ENCODE data around the gene MLLT3. TPM values are rescaled to one million over a fixed set of nuclear protein-coding genes. Genes with fewer than 3 reads are reported as not detected.
"Not testable (repeated sequence)": the region's sequence is repeated elsewhere in the genome, so short reads cannot be mapped to it uniquely, and the experiment has no call there.

The MLLT3 gene
- total RNA-seq, result 37.3 TPM

- peak; percentile 98 for DNase-seq
These were observed at the start of gene MLLT3 for GRCh38 chr9:20622330-20623020. Gene MLLT3 (minus strand): TSS chr9:20622499.

DNA sequence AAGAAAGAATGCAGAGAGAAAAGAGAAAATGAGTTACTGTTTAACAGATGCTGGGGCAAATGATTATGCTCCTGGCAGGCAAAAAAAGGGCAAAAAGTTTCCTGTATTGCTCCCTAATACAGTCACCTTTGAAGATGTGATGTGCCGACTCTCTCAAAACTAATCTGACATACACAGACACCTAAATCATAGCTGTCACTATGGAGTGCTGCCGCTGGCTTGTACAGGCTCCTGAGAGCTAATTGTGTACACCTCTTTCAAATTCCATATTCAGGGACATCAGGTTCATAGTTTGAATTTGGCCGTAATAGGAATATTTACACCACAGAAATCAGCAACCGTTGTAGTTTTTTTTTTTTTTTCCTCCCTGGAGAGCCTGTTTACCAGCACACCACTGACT lies 49.3 kb upstream of the MLLT3 start:
- no peak for DNase-seq

DNA sequence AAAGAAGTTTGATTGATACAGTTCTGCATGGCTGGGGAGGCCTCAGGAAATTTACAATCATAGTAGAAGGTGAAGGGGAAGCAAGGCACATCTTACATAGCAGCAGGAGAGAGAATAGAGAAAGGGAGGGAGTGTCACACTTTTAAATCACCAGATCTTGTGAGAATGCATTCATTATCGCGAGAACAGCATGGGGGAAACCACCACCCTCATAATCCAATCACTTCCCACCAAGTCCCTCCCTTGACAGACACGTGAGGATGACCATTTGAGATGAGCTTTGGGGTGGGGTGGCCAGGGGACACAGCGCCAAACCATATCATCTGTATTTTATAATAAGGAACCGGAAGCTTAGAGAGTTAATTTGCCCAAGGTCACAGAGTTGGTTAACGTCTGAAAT lies 48.1 kb upstream of the MLLT3 start:
- DNase-seq, result no peak

DNA sequence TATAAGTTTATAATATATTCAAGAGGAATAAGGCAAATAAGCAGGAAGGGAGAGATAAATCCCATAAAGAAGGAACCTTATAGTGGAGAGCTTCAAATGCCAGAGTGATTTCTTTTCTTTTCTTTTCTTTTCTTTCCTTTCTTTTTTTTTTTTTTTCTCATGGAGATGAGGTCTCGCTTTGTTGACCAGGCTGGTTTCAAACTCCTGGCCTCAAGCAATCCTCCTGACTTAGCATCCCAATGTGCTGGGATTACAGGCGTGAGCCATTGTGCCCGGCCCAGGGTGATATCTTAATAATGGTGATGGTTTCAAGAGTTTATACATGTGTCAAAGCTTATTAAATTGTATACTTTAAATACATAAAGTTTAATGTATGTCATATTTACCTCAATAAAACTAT lies 42.2 kb upstream of the MLLT3 start:
- DNase-seq, result no peak

DNA sequence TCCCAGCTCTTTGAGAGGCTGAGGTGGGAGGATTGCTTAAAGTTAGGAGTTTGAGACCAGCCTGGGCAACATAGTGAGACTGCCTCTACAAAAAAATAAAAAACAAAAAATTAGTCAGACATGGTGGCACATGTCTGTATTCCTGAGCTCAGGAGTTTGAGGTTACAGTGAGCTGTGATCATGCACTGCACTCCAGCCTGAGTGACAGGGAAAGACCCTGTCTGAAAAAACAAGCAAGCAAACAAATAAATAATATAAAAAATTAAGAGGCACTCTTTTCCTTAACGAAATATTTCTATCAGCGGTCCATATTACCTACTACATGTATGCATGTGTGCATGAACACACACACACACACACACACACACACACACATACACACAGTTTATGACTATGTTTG lies 40.8 kb upstream of the MLLT3 start:
- no peak for DNase-seq

DNA sequence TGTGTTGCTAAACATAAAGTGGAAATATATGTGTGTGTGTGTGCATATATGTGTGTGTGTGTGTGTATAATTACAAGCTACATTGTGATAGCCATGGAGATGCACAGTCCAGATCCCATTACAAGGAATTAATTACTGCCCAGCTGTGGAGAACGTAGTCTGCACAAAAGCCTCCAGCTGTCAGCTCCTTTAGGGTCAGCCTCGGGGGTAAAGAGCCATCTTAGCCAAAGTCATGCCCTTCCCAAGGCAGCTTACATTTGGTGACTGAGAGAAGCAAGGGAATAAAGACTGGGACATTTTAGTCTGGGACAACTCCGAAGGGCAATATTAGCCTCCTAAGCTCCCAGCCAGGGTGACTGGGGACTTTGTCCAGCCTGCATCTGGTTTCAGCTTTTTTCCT lies 39.9 kb upstream of the MLLT3 start:
- DNase-seq, result peak; percentile 34

GRCh38 chr9:20659474-20659967 lies 37.2 kb upstream of the MLLT3 start:
- no peak for DNase-seq

- no peak for DNase-seq
These were observed 36.6 kb upstream of the MLLT3 start for GRCh38 chr9:20658677-20659473.

GRCh38 chr9:20658246-20658667 lies 36.0 kb upstream of the MLLT3 start:
- DNase-seq, result not testable (repeated sequence)

GRCh38 chr9:20651939-20652338 lies 29.6 kb upstream of the MLLT3 start:
- no peak for DNase-seq

DNA sequence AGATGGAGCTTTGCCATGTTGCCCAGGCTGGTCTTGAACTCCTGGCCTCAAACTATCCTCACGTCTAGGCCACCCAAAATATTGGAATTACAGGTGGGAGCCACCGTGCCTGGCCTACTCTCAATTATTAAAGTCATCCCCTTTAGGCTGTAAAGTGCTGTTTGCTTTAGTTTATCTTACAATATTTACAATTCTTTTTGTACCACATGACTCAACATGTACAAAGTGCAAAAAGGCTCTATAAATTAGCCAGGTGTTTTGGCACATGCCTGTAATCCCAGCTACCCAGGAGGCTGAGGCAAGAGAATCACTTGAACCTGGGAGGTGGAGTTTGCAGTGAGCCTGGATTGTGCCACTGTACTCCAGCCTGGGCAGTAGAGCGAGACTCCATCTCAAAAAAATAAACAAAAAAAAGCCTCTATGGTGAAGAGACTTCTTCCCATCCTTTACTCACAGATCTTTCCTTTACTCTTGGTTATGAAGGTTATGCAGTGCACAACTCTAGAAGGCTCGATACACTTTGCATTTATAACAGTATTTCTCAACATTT lies 28.5 kb upstream of the MLLT3 start:
- DNase-seq, result no peak

DNA sequence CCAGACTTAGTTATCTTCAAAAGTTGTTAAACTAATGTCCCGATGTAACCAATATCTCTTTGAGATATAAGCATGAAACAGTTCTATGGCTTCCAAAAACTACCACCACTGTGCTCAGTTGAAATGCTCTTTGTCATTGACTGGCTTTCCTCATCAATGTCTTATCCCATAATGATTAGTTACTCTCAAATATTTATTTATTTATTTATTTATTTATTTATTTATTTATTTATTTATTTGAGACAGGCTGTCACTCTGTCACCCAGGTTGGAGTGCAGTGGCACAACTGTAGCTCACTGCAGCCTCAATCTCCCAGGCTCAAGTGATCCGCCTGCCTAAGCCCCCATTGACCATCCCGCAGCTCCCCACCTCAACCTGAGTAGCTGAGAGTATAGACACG lies 28.0 kb upstream of the MLLT3 start:
- no peak for DNase-seq

- DNase-seq, result no peak
These were observed 27.1 kb upstream of the MLLT3 start for GRCh38 chr9:20649381-20649780.

DNA sequence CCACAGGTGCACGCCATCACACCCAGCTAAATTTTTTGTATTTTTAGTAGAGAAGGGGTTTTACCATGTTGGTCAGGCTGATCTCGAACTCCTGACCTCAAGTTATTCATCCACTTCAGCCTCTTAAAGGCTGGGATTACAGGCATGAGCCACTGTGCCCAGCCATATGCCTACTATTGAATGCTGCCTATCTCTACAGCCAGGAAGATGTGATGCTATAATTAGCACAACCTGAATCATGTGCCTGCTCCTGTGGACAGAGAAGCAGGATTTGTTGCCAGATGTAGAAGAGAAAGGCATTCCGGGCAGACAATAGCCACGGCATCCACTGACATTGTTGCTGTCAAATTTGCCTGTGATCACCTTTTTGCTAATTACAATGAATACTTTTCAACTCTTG lies 24.4 kb upstream of the MLLT3 start:
- DNase-seq, result no peak

DNA sequence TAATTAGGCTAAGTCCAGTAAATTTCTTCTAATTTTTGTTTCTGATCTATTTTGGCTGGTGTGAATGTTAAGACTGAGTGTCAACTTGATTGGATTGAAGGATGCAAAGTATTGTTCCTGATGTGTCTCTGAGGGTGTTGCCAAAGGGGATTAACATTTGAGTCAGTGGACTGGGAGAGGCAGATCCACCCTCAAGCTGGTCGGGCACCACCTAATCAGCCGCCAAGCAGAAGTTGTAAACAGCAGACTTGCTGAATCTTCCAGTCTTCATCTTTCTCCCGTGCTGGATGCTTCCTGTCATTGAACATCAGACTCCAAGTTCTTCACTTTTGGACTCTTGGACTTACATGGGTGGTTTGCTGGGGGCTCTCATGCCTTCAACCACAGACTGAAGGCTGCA lies 21.4 kb upstream of the MLLT3 start:
- DNase-seq, result no peak

- DNase-seq, result no peak
These were observed 19.7 kb upstream of the MLLT3 start for GRCh38 chr9:20642045-20642444.

- peak; percentile 60 for DNase-seq
These were observed 18.3 kb upstream of the MLLT3 start for GRCh38 chr9:20640331-20641187.

DNA sequence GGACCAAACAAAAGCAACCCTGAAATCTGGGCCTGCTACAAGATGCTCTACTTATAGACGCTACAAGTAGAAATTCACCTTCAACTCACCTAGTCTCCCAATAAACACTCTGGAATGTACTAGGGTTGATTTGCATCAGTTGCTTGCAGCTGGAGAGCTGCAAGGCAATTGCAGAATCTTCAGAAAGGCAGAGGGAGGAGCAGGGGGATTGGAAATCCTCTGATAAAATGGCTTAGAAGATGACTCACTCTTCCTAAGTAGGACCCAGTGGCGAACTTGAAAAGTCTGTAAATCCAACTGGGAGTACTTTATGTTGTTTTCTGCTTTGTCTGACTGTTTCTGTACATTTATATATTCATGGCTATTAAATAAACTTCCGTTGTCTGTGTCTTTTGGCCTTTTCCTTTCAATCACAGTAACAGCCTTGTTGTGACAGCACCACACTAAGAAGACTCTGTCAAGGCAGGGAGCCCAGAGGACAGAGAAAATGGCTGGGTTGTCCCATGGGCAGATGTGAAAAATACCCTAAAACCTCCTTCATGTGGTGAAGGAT lies 14.7 kb upstream of the MLLT3 start:
- DNase-seq, result no peak

DNA sequence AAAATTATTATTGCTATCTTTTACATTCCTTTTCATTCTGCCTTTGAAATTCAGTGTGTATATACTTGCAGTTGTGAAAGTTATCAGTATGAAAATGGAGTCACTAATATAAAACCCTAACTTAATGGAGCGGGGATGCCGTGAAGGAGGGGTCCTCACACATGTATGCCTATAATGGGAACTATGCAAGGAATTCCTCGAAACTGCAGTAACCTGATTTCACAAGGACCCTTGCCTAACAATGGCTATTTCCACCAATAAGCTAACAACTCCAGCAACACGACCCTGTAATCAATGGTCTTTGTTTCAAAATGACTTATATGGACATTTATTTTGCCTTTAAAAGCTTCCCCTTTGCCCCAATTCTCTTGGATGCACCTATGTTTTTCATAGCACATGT lies 12.6 kb upstream of the MLLT3 start:
- no peak for DNase-seq

DNA sequence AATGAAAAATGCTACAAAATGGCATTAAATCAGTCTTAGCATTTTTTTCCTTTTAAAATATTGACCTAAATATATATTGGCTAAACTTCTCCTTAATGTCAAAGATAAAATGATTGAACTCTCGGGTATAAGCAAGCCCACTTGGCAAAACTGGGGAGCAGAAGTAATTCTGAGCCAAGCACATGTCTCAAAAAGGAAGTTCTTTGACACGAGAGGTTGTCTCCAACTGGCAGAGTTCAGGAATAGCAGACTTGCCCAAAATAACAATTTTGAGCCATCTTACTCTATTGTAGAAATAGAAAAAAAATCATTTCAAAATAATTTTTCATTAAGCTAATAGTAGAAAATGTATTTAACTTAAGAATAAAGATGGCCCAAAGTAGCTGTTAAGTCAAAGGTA lies 10.4 kb upstream of the MLLT3 start:
- no peak for DNase-seq

DNA sequence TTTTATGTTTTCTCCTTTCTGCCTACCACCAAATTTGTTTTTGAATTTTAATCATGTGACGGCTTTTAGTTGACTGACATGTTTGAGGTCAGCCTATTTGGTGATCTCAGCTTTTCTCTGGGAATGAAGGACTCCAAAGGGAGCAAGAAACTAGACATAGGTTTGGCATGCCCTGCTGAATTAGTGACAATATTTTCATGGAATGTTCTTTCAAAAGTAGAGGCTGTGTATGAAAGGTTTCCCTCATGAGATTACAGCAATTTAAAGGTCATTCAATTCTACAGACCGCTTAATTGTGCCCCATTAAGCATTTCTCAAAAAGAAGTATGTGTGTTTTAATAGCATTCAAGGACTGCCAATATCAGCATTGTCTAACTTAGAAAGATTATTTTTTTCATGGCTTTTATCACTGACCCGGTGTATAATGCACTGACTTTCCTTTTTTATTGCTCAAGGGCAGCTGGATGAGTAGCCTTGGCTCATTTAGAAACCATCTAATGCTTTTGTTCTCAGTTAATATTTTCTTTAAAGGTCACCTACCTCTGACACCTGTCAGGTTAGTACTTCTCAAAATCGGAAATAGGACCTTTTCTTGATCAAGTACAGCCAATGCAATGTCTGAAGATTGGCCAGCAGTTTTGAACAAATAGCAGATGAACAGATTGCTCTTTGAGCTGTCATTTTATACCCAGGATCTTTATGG lies 8.1 kb upstream of the MLLT3 start:
- DNase-seq, result no peak

- no peak for DNase-seq
These were observed 2.7 kb upstream of the MLLT3 start for GRCh38 chr9:20625003-20625349.
